ENCODE data around the gene SYNPR.

SYNPR gene

DNA sequence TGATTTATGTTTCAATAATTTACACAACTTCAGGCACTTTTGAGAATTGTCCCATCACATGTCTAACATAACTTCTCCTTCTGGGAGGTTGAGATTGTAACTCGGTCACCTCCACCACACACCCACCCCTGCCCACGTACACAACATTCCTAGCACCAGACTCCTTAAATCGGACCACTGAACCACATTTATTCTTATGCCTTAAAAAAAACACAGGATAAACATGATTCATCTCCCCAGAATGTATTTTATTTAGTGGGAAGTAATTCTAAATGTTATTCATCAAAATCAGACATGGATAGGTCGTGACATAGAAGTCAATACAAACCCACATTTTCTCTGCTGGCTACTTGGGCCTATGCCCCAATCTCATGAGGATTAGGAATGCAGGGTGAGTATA, 377.4 kb downstream of the SYNPR start:
- peaks cover 0 to 2% of the 10 kb centered on the region in 2 donors for H3K9me3 Mint-ChIP-seq
- ATAC-seq (replicated peaks) (no peak), DNase-seq (no peak)
- no peaks in the 10 kb centered on the region for H3K36me3 Mint-ChIP-seq (ENCODE audit: insufficient read depth)
- no peaks in the 10 kb centered on the region for H3K27me3 Mint-ChIP-seq
- H3K4me1 Mint-ChIP-seq (ENCODE audit: low read depth in 2 of 2): no peaks in the 10 kb centered on the region
- H3K27ac Mint-ChIP-seq: no peak overlapping the region
- H3K4me3 Mint-ChIP-seq: no peak overlapping the region

DNA sequence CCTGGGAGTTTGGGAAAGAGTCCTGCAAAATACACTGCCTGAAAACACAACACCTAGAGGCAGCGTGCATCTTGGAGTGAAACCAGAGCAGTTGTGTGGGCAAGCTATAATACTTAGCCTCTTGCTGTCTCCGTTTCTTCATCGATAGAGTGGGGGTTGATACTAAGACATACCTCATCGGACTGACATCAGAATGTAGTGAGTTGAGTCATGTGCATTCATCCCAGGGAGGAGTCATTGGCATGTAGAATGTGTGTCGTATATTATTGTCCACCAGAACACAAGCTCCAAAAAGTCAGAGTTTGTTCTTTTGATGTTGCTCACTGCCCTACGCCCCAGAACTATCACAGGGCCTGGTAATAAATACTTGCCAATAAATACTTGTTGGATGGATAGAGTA, 378.7 kb downstream of the SYNPR start:
- DNase-seq: no peak
- H3K27ac Mint-ChIP-seq: no peak overlapping the region
- H3K9me3 Mint-ChIP-seq: peaks cover 0 to 2% of the 10 kb centered on the region in 2 donors
- H3K27me3 Mint-ChIP-seq: no peaks in the 10 kb centered on the region
- H3K4me1 Mint-ChIP-seq (ENCODE audit: low read depth in 2 of 2): no peaks in the 10 kb centered on the region
- ATAC-seq (replicated peaks): no peak
- no peaks in the 10 kb centered on the region for H3K36me3 Mint-ChIP-seq (ENCODE audit: insufficient read depth)
- H3K4me3 Mint-ChIP-seq: no peak overlapping the region

DNA sequence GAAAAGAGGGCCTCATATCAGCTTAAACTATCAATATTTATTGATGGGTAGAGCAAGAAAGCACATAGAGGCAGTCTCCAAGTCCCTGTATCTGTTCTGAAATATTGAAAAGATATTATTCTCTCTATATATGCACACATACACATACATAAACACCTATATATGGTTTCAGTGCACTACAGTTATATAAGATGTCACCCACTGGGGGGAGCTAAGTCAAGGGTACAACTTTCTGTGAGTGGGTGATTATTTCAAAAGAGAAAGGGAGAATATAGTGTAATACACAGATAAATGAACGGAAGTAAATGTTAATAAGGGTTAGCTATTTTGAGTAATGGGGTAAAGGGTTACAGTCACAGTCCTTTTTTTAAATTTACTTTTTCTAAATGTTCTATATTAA, 383.1 kb downstream of the SYNPR start:
- no peak overlapping the region for H3K27ac Mint-ChIP-seq
- H3K27me3 Mint-ChIP-seq: no peaks in the 10 kb centered on the region
- no peaks in the 10 kb centered on the region for H3K4me1 Mint-ChIP-seq (ENCODE audit: low read depth in 2 of 2)
- H3K4me3 Mint-ChIP-seq: no peak overlapping the region
- DNase-seq: no peak
- ATAC-seq (replicated peaks): no peak
- no peaks in the 10 kb centered on the region for H3K9me3 Mint-ChIP-seq
- no peaks in the 10 kb centered on the region for H3K36me3 Mint-ChIP-seq (ENCODE audit: insufficient read depth)

DNA sequence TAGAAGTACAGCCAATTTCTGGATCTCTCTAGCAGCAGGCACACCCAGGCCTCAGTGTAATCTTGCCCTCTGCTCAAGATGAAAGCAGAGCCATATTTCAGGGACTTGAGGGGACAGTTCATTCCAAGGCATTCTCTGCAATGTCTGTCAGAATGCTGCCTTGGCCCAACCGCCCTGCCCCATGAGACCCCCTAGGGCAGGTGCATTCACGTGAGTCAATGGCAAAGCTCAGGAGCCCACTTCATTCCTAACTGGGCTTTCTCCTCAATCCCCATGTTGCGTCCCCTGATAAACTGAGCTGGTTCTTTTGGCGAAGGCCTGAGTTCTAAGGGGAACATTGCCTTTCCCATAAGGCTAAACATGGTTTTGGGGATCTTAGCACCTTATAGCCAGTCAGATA, 383.9 kb downstream of the SYNPR start:
- Mint-ChIP-seq H3K27ac (no peak overlapping the region), H3K27me3 (no peaks in the 10 kb centered on the region), H3K36me3 (ENCODE audit: insufficient read depth) (no peaks in the 10 kb centered on the region), H3K4me1 (ENCODE audit: low read depth in 2 of 2) (no peaks in the 10 kb centered on the region), H3K9me3 (no peaks in the 10 kb centered on the region), H3K4me3 (no peak overlapping the region)
- ATAC-seq (replicated peaks) (no peak), DNase-seq (no peak)

DNA sequence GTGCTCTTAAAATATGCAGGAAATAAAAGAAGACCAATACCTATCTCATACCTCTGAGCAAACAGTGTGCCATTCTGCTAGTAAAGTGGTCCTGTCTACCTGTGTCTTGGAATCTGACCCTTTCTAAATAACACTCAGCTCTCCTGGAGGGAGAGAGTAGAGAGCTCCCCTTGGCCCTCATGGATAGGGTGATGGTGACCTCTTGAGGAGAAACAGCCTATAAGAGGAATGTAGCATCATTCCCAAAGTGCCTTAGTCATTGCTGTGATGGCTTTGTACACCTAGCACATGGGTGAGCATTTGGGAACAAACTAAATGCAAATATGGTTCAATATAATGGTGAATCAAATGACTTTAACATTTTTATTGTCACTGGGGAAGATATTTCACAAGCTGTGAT, 384.4 kb downstream of the SYNPR start:
- Mint-ChIP-seq H3K4me1 (ENCODE audit: low read depth in 2 of 2) (no peaks in the 10 kb centered on the region), H3K27ac (no peak overlapping the region), H3K4me3 (no peak overlapping the region), H3K27me3 (no peaks in the 10 kb centered on the region), H3K36me3 (ENCODE audit: insufficient read depth) (no peaks in the 10 kb centered on the region), H3K9me3 (no peaks in the 10 kb centered on the region)
- no peak for ATAC-seq (replicated peaks)
- no peak for DNase-seq

Measured in effector memory CD8-positive, alpha-beta T cell (primary cell).